ENCODE measurements around the gene ZNF326.

DNA sequence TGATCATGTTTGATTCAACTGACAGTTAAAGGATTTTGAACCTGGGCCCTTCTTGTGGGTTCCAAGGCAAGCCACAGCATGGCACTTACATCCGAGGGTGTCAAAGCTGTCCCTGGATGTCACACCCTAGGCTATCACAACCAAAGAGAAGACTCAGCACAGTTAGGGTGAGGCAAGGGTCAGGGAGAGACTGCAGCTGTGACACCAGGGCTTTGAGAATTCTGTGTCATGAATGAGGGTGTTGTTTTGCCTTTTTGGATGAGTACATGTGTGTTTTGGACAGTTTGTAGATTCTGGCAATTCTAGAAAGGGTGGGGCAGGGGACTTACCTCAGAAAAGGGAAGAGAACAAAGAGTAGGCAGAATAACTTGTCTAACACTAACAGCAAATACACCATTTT is 37.8 kb upstream of the ZNF326 start:
- TF ChIP-seq, protein P1, sequence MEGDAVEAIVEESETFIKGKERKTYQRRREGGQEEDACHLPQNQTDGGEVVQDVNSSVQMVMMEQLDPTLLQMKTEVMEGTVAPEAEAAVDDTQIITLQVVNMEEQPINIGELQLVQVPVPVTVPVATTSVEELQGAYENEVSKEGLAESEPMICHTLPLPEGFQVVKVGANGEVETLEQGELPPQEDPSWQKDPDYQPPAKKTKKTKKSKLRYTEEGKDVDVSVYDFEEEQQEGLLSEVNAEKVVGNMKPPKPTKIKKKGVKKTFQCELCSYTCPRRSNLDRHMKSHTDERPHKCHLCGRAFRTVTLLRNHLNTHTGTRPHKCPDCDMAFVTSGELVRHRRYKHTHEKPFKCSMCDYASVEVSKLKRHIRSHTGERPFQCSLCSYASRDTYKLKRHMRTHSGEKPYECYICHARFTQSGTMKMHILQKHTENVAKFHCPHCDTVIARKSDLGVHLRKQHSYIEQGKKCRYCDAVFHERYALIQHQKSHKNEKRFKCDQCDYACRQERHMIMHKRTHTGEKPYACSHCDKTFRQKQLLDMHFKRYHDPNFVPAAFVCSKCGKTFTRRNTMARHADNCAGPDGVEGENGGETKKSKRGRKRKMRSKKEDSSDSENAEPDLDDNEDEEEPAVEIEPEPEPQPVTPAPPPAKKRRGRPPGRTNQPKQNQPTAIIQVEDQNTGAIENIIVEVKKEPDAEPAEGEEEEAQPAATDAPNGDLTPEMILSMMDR (IDR thresholded peaks at IDR 0.05; ENCODE audit: low read length), result no peak
- TF ChIP-seq EZH2 (IDR thresholded peaks at IDR 0.05; ENCODE audit: borderline replicate concordance, low read length), result no peak

Data from OCI-LY1 (cell line).